Common myeloid progenitor, CD34-positive (primary cell): Measurements from ENCODE around the gene CPT1A.
A peak's percentile ranks its signal among the peaks of the same experiment; 100 is the strongest.

Source experiments
- CTCF ChIA-PET: fragments of 350-600 bp; sonication (Branson Sonifier 250); formaldehyde crosslinking; loops from one replicate; lab custom pipeline; 2021; ENCODE audit warnings: antibody characterized with exemption; lab: Charles Lee
- POLR2A ChIA-PET: fragments of 350-600 bp; sonication (Branson Sonifier 250); formaldehyde crosslinking; loops from one replicate; lab custom pipeline; 2021; ENCODE audit warnings: antibody characterized with exemption; lab: Charles Lee
- DNase-seq, 3 donors: peaks; one replicate each; pipeline versions ENCODE4 v3.0.0 to v3.0.0-alpha.2; 2013
- H3K27ac ChIP-seq, 2 experiments: 1 replicate in 1 of 2; 2 replicates in 1 of 2; pipeline ENCODE4 v1.7.0; 2013; ENCODE audit warnings: inconsistent platforms in 2 of 2, low read length in 2 of 2, mild to moderate bottlenecking in 2 of 2, low read depth in 1 of 2, moderate library complexity in 1 of 2; ENCODE audit not compliant: severe bottlenecking in 2 of 2, insufficient read depth in 1 of 2, poor library complexity in 1 of 2
- H3K27me3 ChIP-seq, 5 experiments: replicated peaks in 2 of 5; 1 replicate in 3 of 5; 2 replicates in 2 of 5; pipeline versions ENCODE4 v1.6.1 to v1.7.0; 2013; ENCODE audit warnings: low read length in 4 of 5, mild to moderate bottlenecking in 2 of 5, moderate library complexity in 2 of 5, inconsistent platforms in 1 of 5; ENCODE audit not compliant: insufficient read depth in 5 of 5, control insufficient read depth in 4 of 5
- H3K36me3 ChIP-seq, 4 experiments: 1 replicate in 2 of 4; 2 replicates in 2 of 4; pipeline versions ENCODE4 v1.6.1 to v1.7.0; 2013; ENCODE audit warnings: low read length in 3 of 4, control low read depth in 1 of 4, mild to moderate bottlenecking in 1 of 4; ENCODE audit not compliant: control insufficient read depth in 4 of 4, insufficient read depth in 4 of 4
- H3K4me1 ChIP-seq, 4 experiments: 1 replicate in 3 of 4; 2 replicates in 1 of 4; pipeline versions ENCODE4 v1.6.1 to v1.7.1; 2013; ENCODE audit warnings: low read length in 3 of 4, mild to moderate bottlenecking in 3 of 4, control low read depth in 1 of 4, inconsistent platforms in 1 of 4, moderate library complexity in 1 of 4; ENCODE audit not compliant: control insufficient read depth in 4 of 4, insufficient read depth in 4 of 4; ENCODE audit errors: control extremely low read depth in 1 of 4
- H3K4me3 ChIP-seq, 7 experiments: 1 replicate in 4 of 7; 2 replicates in 3 of 7; pipeline versions ENCODE4 v1.5.1 to v1.7.0; 2013; ENCODE audit warnings: mild to moderate bottlenecking in 7 of 7, low read length in 6 of 7, moderate library complexity in 6 of 7, inconsistent platforms in 2 of 7, low read depth in 2 of 7, control low read depth in 1 of 7; ENCODE audit not compliant: insufficient read depth in 4 of 7, control insufficient read depth in 1 of 7; ENCODE audit errors: extremely low read depth in 1 of 7
- H3K9me3 ChIP-seq, 5 experiments: 1 replicate in 4 of 5; 2 replicates in 1 of 5; pipeline versions ENCODE4 v1.6.1 to v1.7.1; 2013; ENCODE audit warnings: low read length in 4 of 5, mild to moderate bottlenecking in 2 of 5, inconsistent platforms in 1 of 5, low read depth in 1 of 5, moderate library complexity in 1 of 5; ENCODE audit not compliant: control insufficient read depth in 4 of 5, insufficient read depth in 2 of 5; ENCODE audit errors: control extremely low read depth in 1 of 5
- WGBS: methylation state at CpG from one replicate; pipeline ENCODE4 v1.1.5; 2013; ENCODE audit not compliant: insufficient coverage; 5-methylcytosine and 5-hydroxymethylcytosine counted together

Gene CPT1A

GRCh38 chr11:68855205-68855981 lies 13.7 kb upstream of the CPT1A start:
- peaks cover 0 to 17% (median 15%) of the 10 kb centered on the region in 4 experiments for H3K4me1 ChIP-seq
- DNase-seq, result peak in 2 of 3 donors; percentile 71 to 79
- H3K27me3 ChIP-seq, result peaks cover 0 to 7% (median 0%) of the 10 kb centered on the region in 5 experiments
- no peaks in the 10 kb centered on the region for H3K36me3 ChIP-seq
- H3K27ac ChIP-seq, result no peak overlapping the region
- CTCF ChIA-PET, result interaction anchor here (1.5 to 4.1 kb wide), 2 partner anchors 12 to 17 kb away, joined by 3 to 26 read pairs; partner anchors contain the start of gene CPT1A
- WGBS, result 0% methylated on average over 46 of the region's 62 CpGs
- peak overlapping the region; percentile 57 to 86 (median 77) for H3K4me3 ChIP-seq
- POLR2A ChIA-PET, result interaction anchor here (1.5 kb wide), 1 partner anchor 12 kb away, joined by 4 read pairs; no protein-coding TSS in a partner anchor
- no peaks in the 10 kb centered on the region for H3K9me3 ChIP-seq

- Histone ChIP-seq H3K4me3 (peak overlapping the region in 6 of 7 experiments; percentile 57 to 86 (median 79)), H3K27me3 (peaks cover 0 to 7% (median 0%) of the 10 kb centered on the region in 5 experiments), H3K36me3 (no peaks in the 10 kb centered on the region), H3K9me3 (no peaks in the 10 kb centered on the region), H3K27ac (no peak overlapping the region), H3K4me1 (peaks cover 0 to 17% (median 15%) of the 10 kb centered on the region in 4 experiments)
- WGBS, result 31% methylated on average over 26 of the region's 42 CpGs
- no peak for DNase-seq
- ChIA-PET CTCF (interaction anchor here (1.5 to 4.1 kb wide), 2 partner anchors 11 to 16 kb away, joined by 3 to 26 read pairs; partner anchors contain the start of gene CPT1A), POLR2A (interaction anchor here (1.5 kb wide), 1 partner anchor 12 kb away, joined by 4 read pairs; no protein-coding TSS in a partner anchor)
Measured at GRCh38 chr11:68854273-68854958, 12.7 kb upstream of the CPT1A start.

- Histone ChIP-seq H3K9me3 (no peaks in the 10 kb centered on the region), H3K4me1 (peaks cover 0 to 17% (median 15%) of the 10 kb centered on the region in 4 experiments), H3K27ac (no peak overlapping the region), H3K36me3 (no peaks in the 10 kb centered on the region), H3K27me3 (peaks cover 0 to 7% (median 0%) of the 10 kb centered on the region in 5 experiments), H3K4me3 (no peak overlapping the region)
- DNase-seq, result no peak
- ChIA-PET POLR2A (no interaction called here), CTCF (interaction anchor here (4.1 kb wide), 1 partner anchor 9 kb away, joined by 26 read pairs; the partner anchor contains the start of gene CPT1A)
- WGBS, result 77% methylated on average over 8 of the region's 8 CpGs
Measured at GRCh38 chr11:68852628-68853027, 10.9 kb upstream of the CPT1A start.

- no peak overlapping the region for H3K27ac ChIP-seq
- H3K9me3 ChIP-seq, result no peaks in the 10 kb centered on the region
- WGBS, result 81% methylated on average over 12 of the region's 15 CpGs
- no peaks in the 10 kb centered on the region for H3K36me3 ChIP-seq
- CTCF ChIA-PET, result interaction anchor here (1.1 kb wide), 1 partner anchor 50 kb away, joined by 3 read pairs; no protein-coding TSS in a partner anchor
- DNase-seq, result no peak
- H3K27me3 ChIP-seq, result no peaks in the 10 kb centered on the region
- peaks cover 3 to 17% (median 13%) of the 10 kb centered on the region in 4 experiments for H3K4me1 ChIP-seq
- no peak overlapping the region for H3K4me3 ChIP-seq
- POLR2A ChIA-PET, result no interaction called here
Measured at GRCh38 chr11:68848429-68848828, 6.7 kb upstream of the CPT1A start.

GRCh38 chr11:68847395-68847794 lies 5.7 kb upstream of the CPT1A start:
- 89% methylated on average over 3 of the region's 4 CpGs for WGBS
- H3K36me3 ChIP-seq, result no peaks in the 10 kb centered on the region
- ChIA-PET CTCF (interaction anchor here (0.8 to 6.0 kb wide), 3 partner anchors 19 to 33 kb away, joined by 5 to 90 read pairs (median 21); no protein-coding TSS in a partner anchor), POLR2A (no interaction called here)
- no peaks in the 10 kb centered on the region for H3K27me3 ChIP-seq
- peaks cover 3 to 24% (median 22%) of the 10 kb centered on the region in 4 experiments for H3K4me1 ChIP-seq
- H3K27ac ChIP-seq, result no peak overlapping the region
- no peak overlapping the region for H3K4me3 ChIP-seq
- DNase-seq, result no peak
- H3K9me3 ChIP-seq, result no peaks in the 10 kb centered on the region

- no peaks in the 10 kb centered on the region for H3K36me3 ChIP-seq
- H3K27ac ChIP-seq, result no peak overlapping the region
- CTCF ChIA-PET, result interaction anchor here (2.2 to 6.0 kb wide), 4 partner anchors 8 to 47 kb away, joined by 9 to 90 read pairs (median 24); no protein-coding TSS in a partner anchor
- POLR2A ChIA-PET, result no interaction called here
- H3K4me1 ChIP-seq, result peaks cover 3 to 30% (median 28%) of the 10 kb centered on the region in 4 experiments
- no peak for DNase-seq
- H3K27me3 ChIP-seq, result no peaks in the 10 kb centered on the region
- H3K9me3 ChIP-seq, result no peaks in the 10 kb centered on the region
- WGBS, result 93% methylated on average over 16 of the region's 18 CpGs
- H3K4me3 ChIP-seq, result no peak overlapping the region
Measured at GRCh38 chr11:68845351-68846002, 3.8 kb upstream of the CPT1A start.
